H1 (cell line): ENCODE data around the gene RTTN. TPM values are rescaled to one million over a fixed set of nuclear protein-coding genes. Genes with fewer than 3 reads are reported as not detected.

Experiments
- CTCF ChIA-PET: fragments of 300-600 bp; sonication (Branson Sonifier 250); formaldehyde crosslinking; loops from one replicate; lab custom pipeline; 2021; ENCODE audit not compliant: partially characterized antibody; lab: Charles Lee
- POLR2A ChIA-PET: fragments of 300-600 bp; sonication (Branson Sonifier 250); formaldehyde crosslinking; loops from one replicate; lab custom pipeline; 2021; ENCODE audit warnings: inconsistent platforms; ENCODE audit not compliant: partially characterized antibody; lab: Charles Lee
- DNase-seq, 2 experiments: peaks; one replicate each; pipeline versions ENCODE4 v3.0.0 to v3.0.0-alpha.2; 2010 to 2022; ENCODE audit warnings: low spot score in 2 of 2, low read depth in 1 of 2, mixed read lengths in 1 of 2
- FAIRE-seq: peaks from 2 replicates; lab custom pipeline; 2011; peaks lifted over from hg19 to GRCh38; lab: Jason Lieb, UNC
- H2AFZ ChIP-seq: 2 replicates; pipeline ENCODE4 v1.8.1; 2012; ENCODE audit warnings: low read length, inconsistent platforms
- H2AK5ac ChIP-seq: 2 replicates; pipeline ENCODE4 v1.6.1; 2013; ENCODE audit warnings: low read depth, low read length
- H2BK120ac ChIP-seq: replicated peaks from 2 replicates; pipeline ENCODE3; 2013; ENCODE audit warnings: low read depth, low read length, inconsistent platforms
- H2BK12ac ChIP-seq: 2 replicates; pipeline ENCODE4 v1.6.1; 2013; ENCODE audit warnings: low read depth, low read length
- H2BK15ac ChIP-seq: 2 replicates; pipeline ENCODE4 v1.6.1; 2013; ENCODE audit warnings: low read length
- H2BK20ac ChIP-seq: 2 replicates; pipeline ENCODE4 v1.6.1; 2013; ENCODE audit warnings: low read length
- H2BK5ac ChIP-seq: 2 replicates; pipeline ENCODE4 v1.6.1; 2013; ENCODE audit warnings: low read depth, low read length
- H3K14ac ChIP-seq: 2 replicates; pipeline ENCODE4 v1.6.1; 2013; ENCODE audit warnings: inconsistent platforms; ENCODE audit not compliant: insufficient read length
- H3K18ac ChIP-seq: 2 replicates; pipeline ENCODE4 v1.6.1; 2013; ENCODE audit warnings: low read length; ENCODE audit errors: extremely low read depth
- H3K23ac ChIP-seq: 2 replicates; pipeline ENCODE4 v1.6.1; 2013; ENCODE audit warnings: inconsistent platforms; ENCODE audit not compliant: insufficient read length
- H3K23me2 ChIP-seq: 2 replicates; pipeline ENCODE4 v1.6.1; 2013; ENCODE audit warnings: low read depth, low read length
- H3K27ac ChIP-seq: 2 replicates; pipeline ENCODE4 v1.6.1; 2011; ENCODE audit warnings: low read depth, low read length, inconsistent platforms
- H3K27me3 ChIP-seq, 4 experiments: replicated peaks in 1 of 4; 1 replicate in 1 of 4; 2 replicates in 3 of 4; pipeline versions ENCODE4 v1.6.1 to v1.8.1; 2011 to 2013; ENCODE audit warnings: low read length in 3 of 4, mild to moderate bottlenecking in 3 of 4, inconsistent platforms in 2 of 4, mixed read lengths in 2 of 4, moderate library complexity in 1 of 4; ENCODE audit not compliant: control insufficient read depth in 3 of 4, insufficient read depth in 3 of 4; ENCODE audit errors: extremely low read depth in 1 of 4
- H3K36me3 ChIP-seq, 4 experiments: 2 replicates each; pipeline versions ENCODE4 v1.6.1 to v1.8.1; 2011 to 2013; ENCODE audit warnings: mild to moderate bottlenecking in 4 of 4, low read length in 3 of 4, moderate library complexity in 2 of 4, control low read depth in 1 of 4, inconsistent platforms in 1 of 4; ENCODE audit not compliant: insufficient read depth in 4 of 4, control insufficient read depth in 2 of 4
- H3K4ac ChIP-seq: replicated peaks from 2 replicates; pipeline ENCODE3; 2013; ENCODE audit warnings: low read length, low read depth, mixed read lengths, inconsistent platforms; ENCODE audit not compliant: insufficient read length
- H3K4me1 ChIP-seq, 4 experiments: replicated peaks in 1 of 4; 1 replicate in 1 of 4; 2 replicates in 3 of 4; pipeline versions ENCODE4 v1.6.1 to v1.8.1; 2011 to 2013; ENCODE audit warnings: low read length in 3 of 4, inconsistent platforms in 2 of 4, mixed read lengths in 1 of 4; ENCODE audit not compliant: insufficient read depth in 4 of 4, control insufficient read depth in 3 of 4
- H3K4me2 ChIP-seq, 2 experiments: 2 replicates each; pipeline versions ENCODE4 v1.6.1 to v1.8.1; 2011 to 2013; ENCODE audit warnings: low read depth in 2 of 2, low read length in 2 of 2, control low read depth in 1 of 2, inconsistent platforms in 1 of 2, mild to moderate bottlenecking in 1 of 2; ENCODE audit not compliant: insufficient read depth in 1 of 2
- H3K4me3 ChIP-seq, 4 experiments: fragments of 200-600, 300-600 bp in 1 of 4; sonication (generic), shearing (Covaris generic), sonication (Bioruptor Twin) in 1 of 4; 2 replicates each; pipeline versions ENCODE4 v1.5.1 to v1.8.1; 2011 to 2016; ENCODE audit warnings: low read length in 4 of 4, low read depth in 3 of 4, control low read depth in 2 of 4, inconsistent platforms in 2 of 4, mild to moderate bottlenecking in 2 of 4, mixed read lengths in 1 of 4, moderate library complexity in 1 of 4; ENCODE audit not compliant: insufficient read depth in 2 of 4; ENCODE audit errors: extremely low read depth in 1 of 4
- H3K56ac ChIP-seq: replicated peaks from 2 replicates; pipeline ENCODE3; 2013; ENCODE audit warnings: low read depth, mild to moderate bottlenecking, mixed read lengths, low read length, inconsistent platforms; ENCODE audit not compliant: insufficient read length
- H3K79me1 ChIP-seq: 2 replicates; pipeline ENCODE4 v1.6.1; 2013; ENCODE audit warnings: low read depth, low read length, control low read depth
- H3K79me2 ChIP-seq, 2 experiments: 2 replicates each; pipeline versions ENCODE4 v1.6.1 to v1.8.1; 2012 to 2013; ENCODE audit warnings: low read length in 2 of 2, mild to moderate bottlenecking in 2 of 2, inconsistent platforms in 1 of 2; ENCODE audit not compliant: insufficient read depth in 2 of 2, control insufficient read depth in 1 of 2
- H3K9ac ChIP-seq, 4 experiments: replicated peaks in 1 of 4; 1 replicate in 1 of 4; 2 replicates in 3 of 4; pipeline versions ENCODE4 v1.6.1 to v1.8.1; 2011 to 2013; ENCODE audit warnings: low read depth in 3 of 4, low read length in 3 of 4, control low read depth in 2 of 4, mild to moderate bottlenecking in 2 of 4, moderate library complexity in 2 of 4, inconsistent platforms in 1 of 4; ENCODE audit errors: extremely low read depth in 1 of 4
- H3K9me3 ChIP-seq, 2 experiments: 2 replicates each; pipeline versions ENCODE4 v1.6.1 to v1.8.1; 2012 to 2013; ENCODE audit warnings: mild to moderate bottlenecking in 2 of 2, moderate library complexity in 2 of 2, control low read depth in 1 of 2, inconsistent platforms in 1 of 2, low read depth in 1 of 2, low read length in 1 of 2, mixed read lengths in 1 of 2; ENCODE audit not compliant: insufficient read depth in 2 of 2
- H4K20me1 ChIP-seq, 2 experiments: replicated peaks in 1 of 2; 2 replicates each; pipeline versions ENCODE3 to v1.8.1; 2011 to 2013; ENCODE audit warnings: inconsistent platforms in 2 of 2, low read length in 2 of 2, mild to moderate bottlenecking in 1 of 2; ENCODE audit not compliant: insufficient read depth in 2 of 2, control insufficient read depth in 1 of 2
- H4K5ac ChIP-seq: 2 replicates; pipeline ENCODE4 v1.6.1; 2013; ENCODE audit warnings: low read length, low read depth, mixed read lengths, inconsistent platforms; ENCODE audit not compliant: insufficient read length
- H4K8ac ChIP-seq: 2 replicates; pipeline ENCODE4 v1.8.0; 2013; ENCODE audit warnings: mild to moderate bottlenecking, moderate library complexity, low read length, inconsistent platforms; ENCODE audit not compliant: insufficient read depth; ENCODE audit errors: extremely low read depth
- H4K91ac ChIP-seq: replicated peaks from 2 replicates; pipeline ENCODE3; 2013; ENCODE audit warnings: low read length, mixed read lengths, inconsistent platforms; ENCODE audit not compliant: insufficient read length
- ASH2L ChIP-seq: fragments of 200-600, 300-600 bp; sonication (generic); IDR thresholded peaks from one replicate; pipeline ENCODE4 v1.7.1; 2017; ENCODE audit warnings: low read length
- BCL11A ChIP-seq, 2 experiments: IDR thresholded peaks; one replicate each; pipeline ENCODE4 v1.6.1; 2011; ENCODE audit warnings: low read depth in 2 of 2, low read length in 2 of 2, mild to moderate bottlenecking in 2 of 2
- CEBPB ChIP-seq: IDR thresholded peaks from 2 replicates; pipeline ENCODE4 v1.6.1; 2012; ENCODE audit warnings: low read depth, low read length
- CHD1 ChIP-seq: IDR thresholded peaks from 2 replicates; pipeline ENCODE4 v1.6.1; 2012; ENCODE audit warnings: low read depth, low read length, improper control_type of control experiment
- CHD2 ChIP-seq: IDR thresholded peaks from 2 replicates; pipeline ENCODE4 v1.6.1; 2012; ENCODE audit warnings: low read length, improper control_type of control experiment
- HDAC2 ChIP-seq, 2 experiments: fragments of 300-600 bp in 1 of 2; sonication (generic) in 1 of 2; IDR thresholded peaks; 2 replicates each; pipeline ENCODE4 v1.6.1; 2011 to 2012; ENCODE audit warnings: low read depth in 2 of 2, low read length in 2 of 2, mild to moderate bottlenecking in 2 of 2, moderate library complexity in 2 of 2, borderline replicate concordance in 1 of 2, inconsistent platforms in 1 of 2
- NANOG ChIP-seq: IDR thresholded peaks from 2 replicates; pipeline ENCODE4 v1.6.1; 2011; ENCODE audit warnings: low read length, low read depth, mild to moderate bottlenecking, inconsistent platforms; ENCODE audit not compliant: insufficient read depth, poor library complexity, severe bottlenecking
- RNF2 ChIP-seq: fragments of 200-900, 300-1000 bp; sonication (generic); IDR thresholded peaks from 2 replicates; pipeline ENCODE4 v1.7.1; 2016; ENCODE audit warnings: borderline replicate concordance, low read depth, mild to moderate bottlenecking, antibody characterized with exemption, low read length; ENCODE audit not compliant: poor library complexity, severe bottlenecking; ENCODE audit errors: missing control alignments
- SIN3A ChIP-seq, 2 experiments: IDR thresholded peaks in 1 of 2; conservative IDR thresholded peaks in 1 of 2; 2 replicates each; pipeline ENCODE4 v1.6.1; 2011 to 2012; ENCODE audit warnings: low read length in 2 of 2, improper control_type of control experiment in 1 of 2, low read depth in 1 of 2, mild to moderate bottlenecking in 1 of 2
- SP4 ChIP-seq: IDR thresholded peaks from 2 replicates; pipeline ENCODE4 v1.6.1; 2012; ENCODE audit warnings: low read length, inconsistent platforms
- TAF1 ChIP-seq: IDR thresholded peaks from 2 replicates; pipeline ENCODE4 v1.6.1; 2011; ENCODE audit warnings: mild to moderate bottlenecking, low read depth, low read length
- ZNF274 ChIP-seq: IDR thresholded peaks from 2 replicates; pipeline ENCODE4 v1.7.0; 2012; ENCODE audit warnings: low read length, borderline replicate concordance; ENCODE audit errors: extremely low read depth
- WGBS, 2 experiments: shearing (Covaris generic) in 1 of 2; methylation state at CpG; one replicate each; pipeline versions ENCODE4 v1.1.6 to v1.1.7; 2013 to 2015; ENCODE audit warnings: low lambda C conversion rate in 2 of 2, mixed read lengths in 2 of 2, inconsistent platforms in 1 of 2, low coverage in 1 of 2, missing lambda C conversion rate in 1 of 2; ENCODE audit not compliant: insufficient replicate concordance in 2 of 2, insufficient coverage in 1 of 2, insufficient read length in 1 of 2; ENCODE audit errors: extremely low coverage in 1 of 2, missing lambda C conversion rate in 1 of 2; 5-methylcytosine and 5-hydroxymethylcytosine counted together
- polyA plus RNA-seq, 7 experiments: library from polyadenylated mRNA; depleted of rRNA in 3 of 7; stranded (reverse) in 5 of 7; unstranded in 2 of 7; fragments of >200 nt in 5 of 7; fragments of 200-250 nt in 2 of 7; gene quantifications; 1 replicate in 5 of 7; 2 replicates in 1 of 7; 4 replicates in 1 of 7; pipeline versions ENCODE4 v1.2.1 to v1.2.3, GENCODE V29; 2011 to 2013; ENCODE audit warnings: missing spikeins in 2 of 7, mixed read lengths in 2 of 7
- total RNA-seq: library from RNA; stranded (reverse); fragmentation: NEBNext Ultra II Directional; extraction: Animal tissue kit (Norgen Biotek cat#: 25700); gene quantifications from 2 replicates; pipeline ENCODE4 v1.2.1, GENCODE V29; 2021
- TF ChIP-seq, protein P1 (sequence below): IDR thresholded peaks from 2 replicates; pipeline ENCODE4 v1.6.1; 2012; ENCODE audit warnings: inconsistent platforms
- TF ChIP-seq, protein P2 (sequence below): IDR thresholded peaks from 2 replicates; pipeline ENCODE4 v1.6.1; 2012; ENCODE audit warnings: inconsistent platforms

The RTTN gene
- total and polyA plus RNA-seq, 2 of the 8 experiments (the other 6 are each of a cell fraction or from before 2014, with no cell fraction given) = 9.1 to 21.4 TPM

- Histone ChIP-seq H2AK5ac (no peak overlapping the region), H4K5ac (no peak overlapping the region), H3K79me2 (no peaks in the 10 kb centered on the region), H3K4me2 (no peak overlapping the region), H3K27ac (no peak overlapping the region), H2AFZ (no peak overlapping the region), H3K9me3 (no peaks in the 10 kb centered on the region), H3K56ac (no peak overlapping the region), H3K9ac (no peak overlapping the region), H3K14ac (no peak overlapping the region), H3K23ac (no peak overlapping the region), H2BK5ac (no peak overlapping the region), H4K8ac (no peak overlapping the region), H2BK15ac (no peak overlapping the region), H4K20me1 (no peaks in the 10 kb centered on the region), H3K4me3 (no peak overlapping the region), H3K4me1 (no peaks in the 10 kb centered on the region), H3K79me1 (no peaks in the 10 kb centered on the region), H3K27me3 (no peaks in the 10 kb centered on the region), H3K4ac (no peak overlapping the region), H3K36me3 (peaks cover 0 to 7% (median 0%) of the 10 kb centered on the region in 4 experiments; a peak in 2 of 8 replicates), H2BK20ac (no peak overlapping the region), H3K23me2 (no peaks in the 10 kb centered on the region), H2BK120ac (no peak overlapping the region), H4K91ac (no peak overlapping the region), H3K18ac (no peak overlapping the region), H2BK12ac (no peak overlapping the region)
- CTCF ChIA-PET = no interaction called here
- POLR2A ChIA-PET = no interaction called here
- DNase-seq (no peak), FAIRE-seq (no peak)
- 90% methylated on average over 5 of the region's 5 CpGs; no CpG with 5 or more reads in 1 of the 2 experiments for WGBS, 2 experiments
- TF ChIP-seq CEBPB = no peak
- TF ChIP-seq SP4 = no peak
- no peak for TF ChIP-seq RNF2
- TF ChIP-seq, protein P1, sequence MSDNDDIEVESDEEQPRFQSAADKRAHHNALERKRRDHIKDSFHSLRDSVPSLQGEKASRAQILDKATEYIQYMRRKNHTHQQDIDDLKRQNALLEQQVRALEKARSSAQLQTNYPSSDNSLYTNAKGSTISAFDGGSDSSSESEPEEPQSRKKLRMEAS = no peak
- TF ChIP-seq ASH2L = no peak
- no peak for TF ChIP-seq TAF1
- TF ChIP-seq ZNF274 = no peak
- TF ChIP-seq, protein P2, sequence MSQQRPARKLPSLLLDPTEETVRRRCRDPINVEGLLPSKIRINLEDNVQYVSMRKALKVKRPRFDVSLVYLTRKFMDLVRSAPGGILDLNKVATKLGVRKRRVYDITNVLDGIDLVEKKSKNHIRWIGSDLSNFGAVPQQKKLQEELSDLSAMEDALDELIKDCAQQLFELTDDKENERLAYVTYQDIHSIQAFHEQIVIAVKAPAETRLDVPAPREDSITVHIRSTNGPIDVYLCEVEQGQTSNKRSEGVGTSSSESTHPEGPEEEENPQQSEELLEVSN = no peak
- TF ChIP-seq CHD1 = no peak
- TF ChIP-seq CHD2 = no peak
- no peak for TF ChIP-seq NANOG
- TF ChIP-seq SIN3A (conservative IDR thresholded peaks at IDR 0.05 in 1 of 2, IDR thresholded peaks at IDR 0.05 in 1 of 2; ENCODE audit: low read depth in 1 of 2, low read length in 2 of 2) = no peak
- no peak for TF ChIP-seq BCL11A (IDR thresholded peaks at IDR 0.05; ENCODE audit: low read depth in 2 of 2, low read length in 2 of 2)
- TF ChIP-seq HDAC2 (IDR thresholded peaks at IDR 0.05; ENCODE audit: borderline replicate concordance in 1 of 2, low read depth in 2 of 2, low read length in 2 of 2) = no peak
Measured at GRCh38 chr18:70025580-70025979, 179.9 kb downstream of the RTTN start.
